ENCODE results near the gene NME7.

Gene NME7

DNA sequence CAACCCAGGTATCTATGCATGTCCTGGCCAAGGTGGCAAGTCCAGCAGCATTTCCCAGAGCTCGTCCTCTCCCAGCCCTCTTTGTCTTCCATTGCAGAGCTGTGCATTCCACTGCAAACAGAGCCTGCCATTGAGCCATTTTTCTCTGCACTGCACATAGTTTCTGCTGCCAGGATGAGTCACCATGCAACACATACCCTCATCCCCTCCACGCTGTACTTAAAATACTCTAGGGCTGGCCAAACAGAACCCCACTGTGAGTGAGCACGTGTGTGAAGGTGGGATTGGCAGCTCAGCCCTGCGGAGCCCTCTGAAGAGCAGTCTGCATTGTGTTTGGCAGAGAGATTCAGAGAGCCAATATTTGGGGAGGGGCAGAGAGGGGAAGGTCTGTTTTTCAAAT lies 265.0 kb downstream of the NME7 start:
- DNase-seq = no peak

DNA sequence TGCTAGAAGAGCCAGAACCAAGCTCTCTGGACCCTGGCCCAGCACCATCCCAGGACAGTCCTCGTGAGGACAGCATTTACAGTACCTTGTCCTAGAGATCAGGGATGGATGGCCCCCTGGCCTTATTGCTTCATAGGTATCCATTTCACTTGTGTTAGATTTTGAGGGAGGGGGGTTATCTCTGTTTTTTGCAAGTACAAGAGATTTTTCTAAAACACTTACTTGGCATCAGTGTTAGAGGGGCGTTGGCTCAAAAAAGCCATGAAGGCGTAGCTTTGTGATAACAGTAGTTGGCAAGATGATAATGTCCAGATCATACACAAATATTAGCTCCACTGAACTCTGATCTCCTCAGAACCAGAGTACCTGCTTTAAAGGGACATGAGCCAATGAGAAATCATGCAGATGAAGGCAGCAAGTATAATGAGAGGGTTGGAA lies 266.9 kb downstream of the NME7 start:
- DNase-seq = no peak

DNA sequence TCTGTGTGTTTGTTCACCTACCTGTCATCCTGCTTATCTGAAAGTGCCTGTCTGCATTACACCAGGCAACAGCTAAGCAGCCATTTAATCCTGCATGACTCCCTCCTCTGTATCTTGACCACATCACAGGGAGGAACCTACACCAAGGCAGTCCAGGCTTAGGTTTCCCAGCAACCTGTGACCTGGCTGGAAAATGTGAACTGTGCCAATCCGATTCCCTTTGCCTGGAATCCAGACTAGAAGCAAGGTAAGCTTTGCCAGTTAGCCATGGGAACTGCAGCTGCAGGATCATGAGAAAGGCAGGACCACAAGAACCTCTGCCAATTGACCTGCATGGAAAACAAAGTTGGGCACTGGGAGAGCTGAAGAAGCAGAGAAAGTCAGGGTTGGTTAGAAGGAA lies 267.4 kb downstream of the NME7 start:
- DNase-seq = no peak

DNA sequence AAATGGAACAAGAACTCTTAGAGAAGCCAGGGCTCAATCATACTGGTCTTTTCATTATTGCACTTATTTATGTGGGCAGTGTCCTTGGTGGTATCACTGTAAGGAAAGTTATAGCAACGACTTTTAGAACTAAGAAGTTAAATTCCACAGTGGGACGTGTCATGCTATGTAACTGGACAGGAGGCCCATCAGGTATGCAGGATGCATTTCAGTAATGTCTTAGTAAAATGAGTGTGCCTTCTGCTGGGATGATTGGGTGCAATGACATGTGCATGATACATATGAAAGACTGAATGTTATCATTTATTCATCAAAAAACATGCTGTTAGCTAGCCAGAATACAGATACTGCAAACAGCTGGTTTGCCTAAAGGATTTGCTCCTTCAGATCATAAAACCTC lies 268.0 kb downstream of the NME7 start:
- no peak for DNase-seq

DNA sequence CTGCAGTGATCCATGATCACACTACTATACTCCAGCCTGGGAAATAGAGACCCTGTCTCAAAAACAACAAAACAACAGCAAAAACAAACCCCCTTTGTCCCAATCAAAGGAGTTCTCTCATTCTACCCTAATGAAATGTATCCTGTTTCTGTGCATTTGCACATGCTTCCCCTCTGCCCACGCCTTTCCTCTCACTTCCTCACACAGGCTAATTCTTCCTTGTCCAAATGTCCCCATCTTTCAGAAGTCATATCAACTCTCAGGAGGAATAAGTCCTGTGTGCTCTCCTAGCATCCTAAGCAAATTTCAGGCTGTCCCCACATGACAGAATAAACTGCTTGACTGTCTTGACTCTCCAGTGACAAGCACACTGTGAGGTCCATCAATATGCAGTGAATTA lies 269.2 kb downstream of the NME7 start:
- no peak for DNase-seq

DNA sequence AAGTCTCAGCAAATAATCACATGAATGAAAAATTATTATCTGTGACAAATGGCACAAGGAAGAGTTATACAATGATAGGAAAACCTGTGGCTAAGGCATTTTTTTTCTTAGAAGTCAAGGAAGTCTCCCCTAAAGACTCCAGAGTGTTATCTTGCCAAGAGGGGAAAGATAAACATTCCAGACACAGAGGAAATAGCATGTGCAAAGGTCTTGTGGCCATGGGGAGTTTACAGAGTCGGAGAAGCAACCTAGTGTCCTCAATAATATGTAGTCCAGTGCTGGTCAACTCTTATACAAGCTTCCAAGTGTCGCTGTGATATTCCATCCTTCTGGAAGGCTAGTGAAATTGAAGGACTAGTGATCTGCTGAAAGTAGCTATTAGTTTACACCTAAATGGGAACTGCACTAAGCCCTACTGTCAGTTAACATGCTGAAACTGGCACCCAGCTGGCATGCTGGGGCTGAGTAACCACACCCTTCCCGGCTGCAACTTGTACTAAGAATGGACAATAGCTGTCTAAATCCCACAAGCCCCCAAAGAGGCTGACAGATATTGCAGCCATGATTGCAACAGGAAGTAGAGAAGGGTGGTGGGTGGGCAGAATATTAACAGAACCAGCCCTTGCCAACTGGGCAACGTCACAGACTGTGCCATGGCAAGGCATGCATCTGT lies 272.6 kb downstream of the NME7 start:
- DNase-seq = no peak

DNA sequence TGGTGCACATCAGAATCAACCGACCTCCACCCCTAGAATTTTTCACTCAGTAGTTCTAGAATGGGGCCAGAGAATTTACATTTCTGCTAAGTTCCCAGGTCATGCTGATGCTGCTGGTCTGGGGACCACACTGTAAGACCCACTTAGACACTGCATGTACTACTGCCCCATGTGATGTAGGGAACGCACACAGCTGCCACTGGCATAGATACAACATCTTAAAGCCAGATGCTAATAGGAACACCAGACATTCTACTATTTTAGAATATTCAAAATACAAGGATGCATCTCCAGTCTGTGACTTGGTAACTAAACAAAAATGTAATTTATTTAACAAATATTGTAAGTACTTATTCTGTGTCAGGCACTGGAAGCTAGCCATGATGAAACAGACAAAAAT lies 275.2 kb downstream of the NME7 start:
- no peak for DNase-seq

DNA sequence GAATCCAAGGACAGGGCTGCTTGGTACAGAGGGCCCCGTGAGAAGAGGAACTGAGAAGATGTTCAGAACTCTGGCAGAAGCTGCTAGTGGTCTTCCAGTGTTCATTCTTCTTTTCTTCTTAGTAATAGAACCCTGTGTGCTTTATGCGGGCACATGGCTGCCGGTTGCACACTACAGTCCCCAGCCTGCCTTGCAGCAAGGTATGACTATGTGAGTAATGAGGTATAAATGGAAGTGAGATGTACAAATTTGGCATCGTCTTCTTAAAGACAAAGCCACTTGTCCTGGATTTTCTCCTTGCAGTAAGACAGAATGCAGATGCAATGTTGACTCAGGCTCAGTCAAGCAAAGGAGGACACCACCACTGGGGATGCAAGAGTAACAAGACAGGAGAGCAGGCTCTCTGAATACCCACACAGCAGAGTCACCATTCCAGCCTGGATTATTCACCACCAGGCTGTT lies 276.1 kb downstream of the NME7 start:
- DNase-seq = no peak

DNA sequence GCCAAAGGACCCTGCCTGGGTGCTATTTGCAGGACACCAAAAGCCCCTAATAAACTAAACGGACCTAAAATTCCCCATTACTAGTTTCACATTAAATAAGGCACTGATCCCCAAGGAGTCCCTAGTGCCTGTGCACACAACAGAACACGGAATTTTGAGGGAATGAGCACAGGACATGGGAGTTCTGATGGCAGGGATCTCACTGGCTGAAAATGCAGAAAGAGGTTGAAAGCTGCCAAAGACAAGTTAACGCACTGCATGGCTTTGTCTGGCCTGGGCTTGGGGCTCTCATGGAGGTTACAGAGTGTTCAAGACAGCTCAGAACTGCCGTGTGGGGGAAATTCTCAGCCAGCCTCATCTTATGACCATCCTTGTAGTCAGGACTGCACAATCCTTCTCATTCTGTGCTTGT lies 276.7 kb downstream of the NME7 start:
- no peak for DNase-seq

DNA sequence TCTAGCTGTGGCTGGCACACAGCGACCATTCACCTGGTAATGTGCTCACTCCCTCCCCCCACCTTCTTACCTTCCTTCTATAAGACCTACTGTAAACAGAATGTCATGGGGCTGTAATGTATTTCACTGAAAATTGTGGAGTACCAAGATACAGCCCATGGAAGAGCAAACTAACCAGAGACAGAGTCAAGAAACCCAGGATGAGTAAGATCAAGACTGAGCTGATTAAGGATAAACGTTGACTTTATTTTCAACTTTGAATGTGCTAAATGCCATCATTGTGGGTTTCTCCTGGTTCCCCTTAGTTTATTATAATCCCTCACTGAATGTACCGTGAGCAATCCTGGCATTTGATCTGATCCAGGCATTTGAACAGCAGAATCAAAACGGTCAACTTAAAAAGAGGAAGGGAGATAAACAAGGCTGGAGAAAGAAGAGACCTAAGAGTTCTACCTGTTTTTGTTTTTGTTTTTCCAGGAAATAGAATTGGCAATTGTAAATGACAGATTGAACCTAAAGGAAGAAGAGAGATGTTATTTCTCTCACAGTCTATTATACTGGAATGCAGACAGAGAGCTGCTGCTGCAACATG lies 277.2 kb downstream of the NME7 start:
- no peak for DNase-seq

DNA sequence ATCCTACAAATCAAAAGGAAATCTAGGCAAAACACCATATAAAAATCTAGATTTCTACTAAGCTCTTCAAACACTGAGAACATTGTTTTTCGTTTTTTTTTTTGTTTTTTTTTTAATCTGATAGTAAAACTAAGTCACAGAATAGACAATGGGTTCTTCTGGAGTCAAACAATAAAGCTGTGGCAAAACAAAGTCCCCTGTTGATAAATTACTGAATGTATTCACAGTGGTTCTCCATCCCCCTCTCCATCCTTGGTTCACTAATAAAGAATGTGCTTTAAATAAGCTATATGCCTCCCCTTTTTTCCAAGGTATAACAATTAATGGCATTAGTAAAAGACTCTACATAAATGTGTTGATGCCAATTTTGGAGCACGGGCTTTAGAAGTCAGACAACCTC lies 277.8 kb downstream of the NME7 start:
- DNase-seq = no peak

DNA sequence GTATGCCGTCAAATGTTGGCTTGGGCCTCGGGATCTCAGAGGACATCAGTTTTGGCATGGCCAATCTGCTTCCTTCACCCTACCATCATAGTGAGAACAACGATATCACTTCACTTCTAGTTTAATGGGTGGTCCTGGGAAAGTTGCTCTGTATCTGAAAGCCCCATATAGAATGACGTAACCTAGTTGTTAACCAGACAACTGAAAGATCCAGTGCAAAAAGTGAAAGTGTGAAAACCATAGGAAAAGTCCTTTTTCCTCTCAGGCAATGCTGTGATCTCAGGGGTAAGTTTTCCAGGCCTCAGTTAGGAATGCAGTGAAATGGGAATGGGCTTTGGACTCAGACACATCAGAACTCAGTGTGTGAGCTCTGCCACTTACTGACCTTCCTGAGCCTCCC lies 279.7 kb downstream of the NME7 start:
- no peak for DNase-seq

DNA sequence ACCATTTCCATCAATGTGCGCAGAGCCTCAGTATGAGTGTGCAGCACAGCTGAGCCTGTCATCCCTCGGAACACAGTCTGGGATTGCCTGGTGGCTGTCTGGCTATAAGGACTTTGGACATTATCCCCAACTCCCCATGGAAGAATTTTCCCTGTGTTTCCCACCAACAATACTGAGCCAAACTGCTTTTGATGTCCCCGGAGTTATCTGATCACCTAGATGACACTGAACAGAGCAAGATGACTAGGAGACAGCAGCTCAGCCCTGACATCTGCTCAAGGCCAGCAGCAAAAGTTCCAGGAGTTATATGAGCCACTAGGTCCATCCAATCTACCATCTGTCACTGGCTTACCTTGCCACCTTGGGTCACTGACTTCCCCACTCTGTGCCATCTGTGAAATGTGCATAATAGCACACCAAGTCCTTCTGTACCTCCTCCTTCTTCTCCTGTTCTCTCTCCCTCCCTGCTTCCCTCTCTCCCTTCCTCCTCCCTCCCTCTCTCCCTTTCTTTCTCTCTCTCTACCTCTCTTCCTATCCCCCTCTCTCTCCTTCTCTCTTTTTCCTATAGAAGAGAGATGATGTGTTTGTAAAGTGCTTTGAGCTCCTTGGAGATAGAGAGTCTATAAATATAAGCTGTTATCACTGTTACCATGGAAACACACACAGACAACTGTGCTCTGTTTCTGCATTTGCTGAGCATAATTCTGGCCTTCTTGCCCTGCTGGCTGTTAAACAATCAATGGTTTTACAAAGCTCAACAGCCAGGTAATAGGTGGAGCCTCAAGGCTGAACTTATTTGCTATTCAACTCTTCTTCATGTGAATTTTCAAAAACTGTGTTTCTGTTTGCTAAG lies 280.8 kb downstream of the NME7 start:
- DNase-seq = no peak

DNA sequence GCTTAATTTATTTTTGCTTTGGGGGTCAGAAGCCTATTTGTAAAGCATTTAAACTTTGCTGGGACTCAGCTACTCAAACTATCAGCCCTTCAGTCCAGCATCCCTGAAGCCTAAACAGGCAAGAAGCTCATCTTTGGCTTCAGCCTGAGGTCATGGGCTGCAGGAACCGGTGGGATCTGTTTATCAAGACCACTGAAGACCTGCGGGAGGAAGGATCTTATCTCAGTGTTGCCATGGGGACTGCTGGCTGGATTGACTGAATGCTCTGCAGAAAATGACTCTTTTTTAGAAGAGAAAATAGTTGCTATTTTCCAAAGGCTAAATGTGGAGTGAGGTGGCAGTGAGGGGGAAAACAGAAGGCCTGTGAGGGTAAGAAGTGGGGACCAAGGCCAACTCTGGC lies 281.7 kb downstream of the NME7 start:
- no peak for DNase-seq

Data from activated CD8-positive, alpha-beta memory T cell treated with anti-CD3 and anti-CD28 coated beads, Interleukin-2, amount 50 U/mL, for 4 hours (primary cell).